OCI-LY1 (cell line): ENCODE measurements around the gene DMD.

Experiments used
- EZH2 ChIP-seq: fragments of 200-600 bp; sonication (generic), shearing (Covaris generic); IDR thresholded peaks from 2 replicates; pipeline ENCODE4 v1.8.0; 2017; ENCODE audit warnings: borderline replicate concordance, mixed run types, mild to moderate bottlenecking, antibody characterized with exemption, low read length, moderate library complexity, mixed read lengths
- TF ChIP-seq, protein P1 (sequence below): fragments of 200-600 bp; sonication (generic), shearing (Covaris generic); IDR thresholded peaks from 2 replicates; pipeline ENCODE4 v1.5.1; 2017; ENCODE audit warnings: mild to moderate bottlenecking, antibody characterized with exemption, low read length, moderate library complexity, mixed read lengths

DNA sequence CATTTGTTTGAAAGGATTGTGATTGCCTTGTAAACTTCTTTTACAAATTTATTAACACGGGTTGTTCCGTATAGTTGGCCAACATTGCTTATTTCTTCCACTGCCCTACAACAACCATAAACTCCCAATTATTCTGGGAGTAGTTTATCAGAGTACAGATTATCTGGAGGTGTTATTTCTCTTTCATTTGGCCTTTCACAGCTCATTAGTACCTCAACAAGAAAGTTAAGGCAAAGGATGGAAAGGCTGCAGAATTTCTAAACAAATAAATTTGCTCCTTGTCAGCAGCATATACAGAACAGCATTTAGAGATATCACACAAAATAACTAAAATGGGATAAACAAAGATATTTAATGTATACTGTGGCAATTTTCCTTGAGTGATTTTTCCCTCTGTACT is 548.8 kb downstream of the DMD start:
- TF ChIP-seq, protein P1, sequence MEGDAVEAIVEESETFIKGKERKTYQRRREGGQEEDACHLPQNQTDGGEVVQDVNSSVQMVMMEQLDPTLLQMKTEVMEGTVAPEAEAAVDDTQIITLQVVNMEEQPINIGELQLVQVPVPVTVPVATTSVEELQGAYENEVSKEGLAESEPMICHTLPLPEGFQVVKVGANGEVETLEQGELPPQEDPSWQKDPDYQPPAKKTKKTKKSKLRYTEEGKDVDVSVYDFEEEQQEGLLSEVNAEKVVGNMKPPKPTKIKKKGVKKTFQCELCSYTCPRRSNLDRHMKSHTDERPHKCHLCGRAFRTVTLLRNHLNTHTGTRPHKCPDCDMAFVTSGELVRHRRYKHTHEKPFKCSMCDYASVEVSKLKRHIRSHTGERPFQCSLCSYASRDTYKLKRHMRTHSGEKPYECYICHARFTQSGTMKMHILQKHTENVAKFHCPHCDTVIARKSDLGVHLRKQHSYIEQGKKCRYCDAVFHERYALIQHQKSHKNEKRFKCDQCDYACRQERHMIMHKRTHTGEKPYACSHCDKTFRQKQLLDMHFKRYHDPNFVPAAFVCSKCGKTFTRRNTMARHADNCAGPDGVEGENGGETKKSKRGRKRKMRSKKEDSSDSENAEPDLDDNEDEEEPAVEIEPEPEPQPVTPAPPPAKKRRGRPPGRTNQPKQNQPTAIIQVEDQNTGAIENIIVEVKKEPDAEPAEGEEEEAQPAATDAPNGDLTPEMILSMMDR = no peak
- no peak for TF ChIP-seq EZH2
